Neuronal stem cell (in vitro differentiated cells): Measurements from ENCODE around the gene PIAS4.

ENCODE experiments used
- DNase-seq: peaks from one replicate; pipeline ENCODE4 v3.0.0-alpha.2; 2013; ENCODE audit warnings: low spot score
- H2AFZ ChIP-seq: one replicate; pipeline ENCODE4 v1.6.1; 2013; ENCODE audit warnings: mild to moderate bottlenecking, low read length, inconsistent platforms
- H2AK5ac ChIP-seq: 2 replicates; pipeline ENCODE4 v1.6.1; 2013; ENCODE audit warnings: low read depth, mild to moderate bottlenecking, inconsistent platforms, low read length, moderate library complexity, mixed read lengths
- H2BK120ac ChIP-seq: 2 replicates; pipeline ENCODE4 v1.6.1; 2013; ENCODE audit warnings: low read depth, mild to moderate bottlenecking, inconsistent platforms, low read length, moderate library complexity, mixed read lengths
- H2BK12ac ChIP-seq: one replicate; pipeline ENCODE4 v1.6.1; 2013; ENCODE audit warnings: low read length, inconsistent platforms
- H2BK15ac ChIP-seq: 2 replicates; pipeline ENCODE4 v1.6.1; 2013; ENCODE audit warnings: mild to moderate bottlenecking, low read length, inconsistent platforms, mixed read lengths
- H2BK5ac ChIP-seq: one replicate; pipeline ENCODE4 v1.6.1; 2013; ENCODE audit warnings: inconsistent platforms, mild to moderate bottlenecking, low read length, moderate library complexity
- H3K14ac ChIP-seq: one replicate; pipeline ENCODE4 v1.6.1; 2013; ENCODE audit warnings: low read length, inconsistent platforms
- H3K18ac ChIP-seq: 2 replicates; pipeline ENCODE4 v1.6.1; 2013; ENCODE audit warnings: low read length, inconsistent platforms
- H3K23ac ChIP-seq: 2 replicates; pipeline ENCODE4 v1.6.1; 2013; ENCODE audit warnings: low read depth, mild to moderate bottlenecking, mixed read lengths, low read length, inconsistent platforms; ENCODE audit not compliant: poor library complexity
- H3K27ac ChIP-seq: replicated peaks from 3 replicates; pipeline ENCODE4 v1.5.1; 2013; ENCODE audit warnings: low read length, inconsistent platforms
- H3K27me3 ChIP-seq, 3 experiments: 2 replicates each; pipeline ENCODE4 v1.6.1; 2013; ENCODE audit warnings: low read length in 3 of 3, mild to moderate bottlenecking in 2 of 3, inconsistent platforms in 1 of 3, low read depth in 1 of 3, mixed read lengths in 1 of 3, moderate library complexity in 1 of 3; ENCODE audit not compliant: control insufficient read depth in 3 of 3, insufficient read depth in 3 of 3
- H3K36me3 ChIP-seq, 2 donors: replicated peaks in 1 of 2; 2 replicates each; pipeline ENCODE4 v1.6.1; 2013; ENCODE audit warnings: low read length in 2 of 2; ENCODE audit not compliant: control insufficient read depth in 2 of 2, insufficient read depth in 2 of 2
- H3K4ac ChIP-seq: 2 replicates; pipeline ENCODE4 v1.6.1; 2013; ENCODE audit warnings: inconsistent platforms, mild to moderate bottlenecking, low read length, moderate library complexity
- H3K4me1 ChIP-seq, 2 donors: 1 replicate in 1 of 2; 2 replicates in 1 of 2; pipeline ENCODE4 v1.6.1; 2013; ENCODE audit warnings: low read length in 2 of 2, low read depth in 1 of 2; ENCODE audit not compliant: control insufficient read depth in 2 of 2, insufficient read depth in 1 of 2
- H3K4me2 ChIP-seq: one replicate; pipeline ENCODE4 v1.6.1; 2013; ENCODE audit warnings: mild to moderate bottlenecking, low read length, inconsistent platforms; ENCODE audit not compliant: insufficient read depth, poor library complexity, severe bottlenecking
- H3K4me3 ChIP-seq, 2 donors: 2 replicates each; pipeline ENCODE4 v1.5.1; 2013; ENCODE audit warnings: low read length in 2 of 2, mild to moderate bottlenecking in 2 of 2, inconsistent platforms in 1 of 2, moderate library complexity in 1 of 2
- H3K79me1 ChIP-seq: one replicate; pipeline ENCODE4 v1.6.1; 2013; ENCODE audit warnings: low read depth, mild to moderate bottlenecking, inconsistent platforms, low read length, moderate library complexity
- H3K9ac ChIP-seq: one replicate; pipeline ENCODE4 v1.6.1; 2013; ENCODE audit warnings: mild to moderate bottlenecking, low read depth, low read length, inconsistent platforms; ENCODE audit not compliant: poor library complexity
- H3K9me3 ChIP-seq, 2 donors: replicated peaks in 1 of 2; 2 replicates each; pipeline versions ENCODE3 to v1.6.1; 2013; ENCODE audit warnings: low read length in 2 of 2, mild to moderate bottlenecking in 2 of 2, inconsistent platforms in 1 of 2, low read depth in 1 of 2, mixed read lengths in 1 of 2, moderate library complexity in 1 of 2; ENCODE audit not compliant: control insufficient read depth in 2 of 2, insufficient read depth in 1 of 2
- H4K8ac ChIP-seq: one replicate; pipeline ENCODE4 v1.6.1; 2013; ENCODE audit warnings: low read depth, mild to moderate bottlenecking, inconsistent platforms, low read length, moderate library complexity
- H4K91ac ChIP-seq: one replicate; pipeline ENCODE4 v1.6.1; 2013; ENCODE audit warnings: low read length, low read depth, mild to moderate bottlenecking, inconsistent platforms; ENCODE audit not compliant: poor library complexity
- WGBS, 2 donors: extraction: QIAGEN DNeasy Blood & Tissue Kit; methylation state at CpG; one replicate each; pipeline ENCODE4 v1.1.7; 2013; ENCODE audit warnings: missing lambda C conversion rate in 2 of 2, mixed read lengths in 1 of 2; ENCODE audit not compliant: insufficient read length in 2 of 2, insufficient replicate concordance in 1 of 2; ENCODE audit errors: extremely low coverage in 2 of 2; 5-methylcytosine and 5-hydroxymethylcytosine counted together

The PIAS4 gene

GRCh38 chr19:4084547-4084877 is 77.0 kb downstream of the PIAS4 start:
- no peak overlapping the region for H3K4ac ChIP-seq
- H3K79me1 ChIP-seq: no peaks in the 10 kb centered on the region
- H3K4me1 ChIP-seq: no peaks in the 10 kb centered on the region
- peak overlapping the region; percentile 37 for H2BK15ac ChIP-seq
- peak overlapping the region; percentile 65 for H3K18ac ChIP-seq
- H3K9me3 ChIP-seq: no peaks in the 10 kb centered on the region
- peaks cover 2 to 7% of the 10 kb centered on the region in 2 donors for H3K36me3 ChIP-seq
- no peak overlapping the region for H4K91ac ChIP-seq
- no peak overlapping the region for H4K8ac ChIP-seq
- H3K9ac ChIP-seq: no peak overlapping the region
- no peak for DNase-seq
- WGBS, 2 donors: no CpG with 5 or more reads among the region's 8 CpGs
- H3K14ac ChIP-seq: no peak overlapping the region
- peak overlapping the region; percentile 66 for H2AK5ac ChIP-seq
- no peaks in the 10 kb centered on the region for H3K27me3 ChIP-seq
- no peak overlapping the region for H2BK5ac ChIP-seq
- no peak overlapping the region for H3K4me3 ChIP-seq
- peak overlapping the region; percentile 34 for H3K23ac ChIP-seq
- H3K27ac ChIP-seq: no peak overlapping the region
- H2BK120ac ChIP-seq: no peak overlapping the region
- H2BK12ac ChIP-seq: no peak overlapping the region
- peak overlapping the region; percentile 74 for H2AFZ ChIP-seq
- no peak overlapping the region for H3K4me2 ChIP-seq

DNA sequence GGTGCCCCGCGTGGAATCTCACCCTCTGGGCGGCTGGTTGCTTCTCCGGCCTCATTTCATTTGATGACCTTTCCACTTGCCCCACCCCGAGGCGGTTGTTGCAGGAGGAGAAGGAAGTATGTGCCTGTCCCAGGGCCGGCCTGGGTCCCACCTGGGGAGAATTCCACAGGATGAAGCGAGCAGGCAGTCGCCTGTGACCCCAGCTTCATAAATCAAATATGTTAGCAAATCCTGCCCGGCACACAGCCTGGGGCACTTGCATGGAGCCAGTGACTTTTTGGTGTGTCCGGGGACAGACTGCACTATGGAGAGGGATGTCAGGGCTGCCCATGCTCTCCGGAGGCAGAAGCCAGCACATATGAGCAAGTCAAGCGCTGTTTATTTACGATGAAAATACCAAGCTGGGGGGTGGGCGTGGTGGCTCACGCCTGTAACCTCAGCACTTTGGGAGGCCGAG is 78.9 kb downstream of the PIAS4 start:
- no peak overlapping the region for H4K8ac ChIP-seq
- no peaks in the 10 kb centered on the region for H3K4me1 ChIP-seq
- H3K27ac ChIP-seq: no peak overlapping the region
- H3K4me3 ChIP-seq: no peak overlapping the region
- DNase-seq: no peak
- peaks cover 8 to 23% of the 10 kb centered on the region in 2 donors for H3K36me3 ChIP-seq
- peak overlapping the region; percentile 43 for H3K23ac ChIP-seq
- no peak overlapping the region for H2BK120ac ChIP-seq
- H2BK5ac ChIP-seq: no peak overlapping the region
- H3K9me3 ChIP-seq: no peaks in the 10 kb centered on the region
- no peaks in the 10 kb centered on the region for H3K27me3 ChIP-seq
- no peak overlapping the region for H2BK12ac ChIP-seq
- no CpG with 5 or more reads among the region's 17 CpGs for WGBS, 2 donors
- peak overlapping the region; percentile 56 for H2AK5ac ChIP-seq
- peak overlapping the region; percentile 71 for H3K18ac ChIP-seq
- H4K91ac ChIP-seq: no peak overlapping the region
- no peak overlapping the region for H3K9ac ChIP-seq
- H3K4me2 ChIP-seq: no peak overlapping the region
- peak overlapping the region; percentile 8 for H3K14ac ChIP-seq
- H2AFZ ChIP-seq: no peak overlapping the region
- no peak overlapping the region for H3K4ac ChIP-seq
- H3K79me1 ChIP-seq: no peaks in the 10 kb centered on the region
- no peak overlapping the region for H2BK15ac ChIP-seq

DNA sequence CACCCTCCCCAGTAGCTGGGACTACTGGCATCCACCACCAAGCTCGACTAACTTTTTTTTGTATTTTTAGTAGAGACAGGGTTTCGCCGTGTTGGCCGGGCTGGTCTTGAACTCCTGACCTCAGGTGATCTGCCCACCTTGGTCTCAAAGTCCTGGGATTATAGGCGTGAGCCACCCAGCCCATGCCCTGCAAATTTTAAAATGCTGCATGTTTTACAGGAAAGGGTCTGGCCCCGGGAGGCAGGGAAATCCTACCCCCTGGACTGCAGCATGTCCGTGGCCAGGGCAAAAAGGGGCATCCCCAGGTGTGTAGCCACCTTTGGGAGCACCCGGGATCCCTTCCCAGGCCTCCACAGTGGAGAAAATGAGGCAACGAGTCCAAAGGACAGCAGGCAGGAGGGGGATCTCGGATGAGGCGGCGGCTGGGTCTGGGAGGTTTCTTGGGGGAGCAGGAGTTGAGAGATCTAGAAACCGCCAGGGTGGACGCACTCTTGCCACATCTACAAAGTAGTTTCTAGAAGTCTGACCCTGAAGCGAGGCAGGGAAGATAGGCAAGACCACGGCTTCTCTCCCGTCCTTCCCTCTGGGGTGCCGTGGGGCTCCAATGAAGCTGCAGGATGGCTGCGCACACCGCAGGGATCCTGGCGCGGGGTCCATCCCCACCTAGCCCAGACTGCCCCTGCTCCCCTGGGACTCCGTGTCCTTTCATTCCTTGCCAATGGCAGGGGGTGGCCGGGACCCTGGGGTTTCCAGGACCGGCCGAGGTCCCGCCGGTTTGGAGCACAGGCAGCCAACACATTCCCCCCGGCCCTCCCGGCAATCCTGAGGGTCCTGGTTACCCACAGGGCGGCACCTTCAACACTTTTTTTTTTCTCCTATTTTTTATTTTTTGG is 80.5 kb downstream of the PIAS4 start:
- H3K4me1 ChIP-seq: no peaks in the 10 kb centered on the region
- H4K91ac ChIP-seq: no peak overlapping the region
- no peak overlapping the region for H2BK5ac ChIP-seq
- H3K9ac ChIP-seq: peak overlapping the region; percentile 12
- no peak overlapping the region for H2BK120ac ChIP-seq
- peaks cover 12 to 36% of the 10 kb centered on the region in 2 donors for H3K36me3 ChIP-seq
- no peak overlapping the region for H2AFZ ChIP-seq
- H2BK15ac ChIP-seq: no peak overlapping the region
- no peak overlapping the region for H4K8ac ChIP-seq
- H3K4me3 ChIP-seq: peak overlapping the region in 1 of 2 donors; percentile 46
- no peak overlapping the region for H3K27ac ChIP-seq
- H3K23ac ChIP-seq: peak overlapping the region; percentile 34
- H3K27me3 ChIP-seq: no peaks in the 10 kb centered on the region
- DNase-seq: no peak
- peak overlapping the region; percentile 89 for H3K18ac ChIP-seq
- H3K4me2 ChIP-seq: no peak overlapping the region
- no peak overlapping the region for H2BK12ac ChIP-seq
- no peak overlapping the region for H3K4ac ChIP-seq
- no peaks in the 10 kb centered on the region for H3K9me3 ChIP-seq
- no peaks in the 10 kb centered on the region for H3K79me1 ChIP-seq
- no CpG with 5 or more reads among the region's 31 CpGs for WGBS, 2 donors
- no peak overlapping the region for H2AK5ac ChIP-seq
- H3K14ac ChIP-seq: no peak overlapping the region

GRCh38 chr19:4088975-4089374 is 81.4 kb downstream of the PIAS4 start:
- no peak overlapping the region for H2BK15ac ChIP-seq
- H3K9me3 ChIP-seq: no peaks in the 10 kb centered on the region
- H3K14ac ChIP-seq: no peak overlapping the region
- H2AFZ ChIP-seq: no peak overlapping the region
- peaks cover 14 to 43% of the 10 kb centered on the region in 2 donors for H3K36me3 ChIP-seq
- H2AK5ac ChIP-seq: no peak overlapping the region
- H4K8ac ChIP-seq: no peak overlapping the region
- H2BK12ac ChIP-seq: no peak overlapping the region
- no peak overlapping the region for H3K23ac ChIP-seq
- no peak overlapping the region for H3K4ac ChIP-seq
- H3K27ac ChIP-seq: no peak overlapping the region
- DNase-seq: no peak
- no peak overlapping the region for H4K91ac ChIP-seq
- H3K18ac ChIP-seq: no peak overlapping the region
- H3K4me2 ChIP-seq: no peak overlapping the region
- no peaks in the 10 kb centered on the region for H3K4me1 ChIP-seq
- H3K79me1 ChIP-seq: no peaks in the 10 kb centered on the region
- H2BK120ac ChIP-seq: no peak overlapping the region
- H3K4me3 ChIP-seq: no peak overlapping the region
- no CpG with 5 or more reads among the region's 2 CpGs for WGBS, 2 donors
- no peak overlapping the region for H3K9ac ChIP-seq
- no peaks in the 10 kb centered on the region for H3K27me3 ChIP-seq
- no peak overlapping the region for H2BK5ac ChIP-seq
